GM12865 (cell line): ENCODE data around the gene OR7C1.
"Not testable (repeated sequence)": the region's sequence is repeated elsewhere in the genome, so short reads cannot be mapped to it uniquely, and the experiment has no call there.

Source experiments
- DNase-seq: peaks from one replicate; pipeline ENCODE4 v3.0.0; 2010; ENCODE audit warnings: low read depth
- H3K4me3 ChIP-seq: 2 replicates; pipeline ENCODE4 v1.5.1; 2011; ENCODE audit warnings: mild to moderate bottlenecking, low read depth, low read length, control low read depth
- TF ChIP-seq, protein P1 (sequence below): IDR thresholded peaks from 2 replicates; pipeline ENCODE4 v1.5.1; 2011; ENCODE audit warnings: low read length, control low read depth, low read depth, inconsistent platforms; ENCODE audit not compliant: insufficient read depth; ENCODE audit errors: missing control alignments

The OR7C1 gene

GRCh38 chr19:14809272-14810057 lies 25.5 kb downstream of the OR7C1 start:
- TF ChIP-seq, protein P1, sequence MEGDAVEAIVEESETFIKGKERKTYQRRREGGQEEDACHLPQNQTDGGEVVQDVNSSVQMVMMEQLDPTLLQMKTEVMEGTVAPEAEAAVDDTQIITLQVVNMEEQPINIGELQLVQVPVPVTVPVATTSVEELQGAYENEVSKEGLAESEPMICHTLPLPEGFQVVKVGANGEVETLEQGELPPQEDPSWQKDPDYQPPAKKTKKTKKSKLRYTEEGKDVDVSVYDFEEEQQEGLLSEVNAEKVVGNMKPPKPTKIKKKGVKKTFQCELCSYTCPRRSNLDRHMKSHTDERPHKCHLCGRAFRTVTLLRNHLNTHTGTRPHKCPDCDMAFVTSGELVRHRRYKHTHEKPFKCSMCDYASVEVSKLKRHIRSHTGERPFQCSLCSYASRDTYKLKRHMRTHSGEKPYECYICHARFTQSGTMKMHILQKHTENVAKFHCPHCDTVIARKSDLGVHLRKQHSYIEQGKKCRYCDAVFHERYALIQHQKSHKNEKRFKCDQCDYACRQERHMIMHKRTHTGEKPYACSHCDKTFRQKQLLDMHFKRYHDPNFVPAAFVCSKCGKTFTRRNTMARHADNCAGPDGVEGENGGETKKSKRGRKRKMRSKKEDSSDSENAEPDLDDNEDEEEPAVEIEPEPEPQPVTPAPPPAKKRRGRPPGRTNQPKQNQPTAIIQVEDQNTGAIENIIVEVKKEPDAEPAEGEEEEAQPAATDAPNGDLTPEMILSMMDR, result no peak
- DNase-seq, result no peak
- H3K4me3 ChIP-seq, result no peak overlapping the region

GRCh38 chr19:14804765-14805164 lies 30.2 kb downstream of the OR7C1 start:
- TF ChIP-seq, protein P1, result no peak
- H3K4me3 ChIP-seq, result no peak overlapping the region
- DNase-seq, result no peak

DNA sequence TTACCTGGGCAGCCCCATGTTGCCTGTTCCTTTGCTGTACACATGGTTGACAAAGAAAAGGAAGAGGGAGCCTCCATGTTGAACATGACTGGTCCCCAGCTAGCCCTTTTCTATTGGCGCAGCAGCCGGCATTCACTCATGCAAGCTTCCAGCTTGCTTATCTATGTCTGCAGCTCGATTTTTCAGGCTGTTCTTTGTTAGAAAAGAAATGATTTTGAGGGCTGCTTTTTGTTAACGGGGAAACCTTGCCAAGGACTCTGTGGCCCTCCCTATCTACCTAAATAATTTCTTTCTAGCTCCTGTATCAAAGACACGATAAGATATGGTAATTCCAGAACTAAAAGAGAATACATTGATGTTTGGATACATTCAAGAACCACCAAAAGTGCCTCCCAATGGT lies 36.2 kb downstream of the OR7C1 start:
- H3K4me3 ChIP-seq, result no peak overlapping the region
- TF ChIP-seq, protein P1, result no peak
- no peak for DNase-seq

DNA sequence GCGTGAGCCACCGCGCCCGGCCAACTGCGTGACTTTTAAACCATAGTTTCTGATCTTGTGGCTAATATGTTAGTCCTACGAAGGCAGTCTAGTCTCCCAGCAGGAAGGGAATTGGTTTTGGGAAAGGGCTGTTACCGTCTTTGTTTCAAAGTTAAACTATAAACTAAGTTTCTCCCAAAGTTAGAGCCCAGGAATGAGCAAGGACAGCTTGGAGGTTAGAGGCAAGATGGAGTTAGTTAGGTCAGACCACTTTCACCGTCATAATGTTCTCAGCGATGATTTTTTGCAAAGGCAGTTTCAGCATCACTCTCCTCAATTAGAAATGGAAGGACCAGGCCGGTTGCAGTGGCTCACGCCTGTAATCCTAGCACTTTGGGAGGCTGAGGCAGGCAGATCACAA lies 39.0 kb downstream of the OR7C1 start:
- no peak overlapping the region for H3K4me3 ChIP-seq
- no peak for DNase-seq
- TF ChIP-seq, protein P1, result no peak

- DNase-seq, result no peak
- no peak overlapping the region for H3K4me3 ChIP-seq
- TF ChIP-seq, protein P1, result no peak
Observed at GRCh38 chr19:14795078-14795721, 39.8 kb downstream of the OR7C1 start.

- not testable (repeated sequence) for H3K4me3 ChIP-seq, DNase-seq
Observed at GRCh38 chr19:14792250-14792649, 42.7 kb downstream of the OR7C1 start.

DNA sequence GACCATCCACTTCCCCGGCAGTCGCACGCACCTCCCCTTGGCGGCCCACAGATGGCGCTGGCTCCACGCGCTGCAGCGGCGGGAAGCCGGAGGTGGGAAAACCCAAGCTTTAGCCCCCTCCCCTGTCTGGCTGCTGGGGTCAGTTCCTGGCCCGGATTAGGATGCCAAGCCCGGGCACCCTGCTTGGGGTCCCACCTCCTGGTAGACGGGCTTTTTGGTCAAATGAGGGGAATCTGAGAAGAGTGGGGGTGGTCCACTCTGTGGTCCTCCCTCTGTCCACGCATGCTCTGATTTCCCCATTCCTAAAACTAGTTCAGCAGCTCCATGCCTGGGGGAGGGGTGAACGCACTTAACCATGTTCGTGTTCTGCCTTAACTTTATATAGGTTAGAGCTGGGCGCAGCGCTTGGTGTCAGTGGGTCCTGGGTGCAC lies 48.5 kb downstream of the OR7C1 start:
- DNase-seq, result peak; percentile 38
- TF ChIP-seq, protein P1, result peak; percentile 89
- no peak overlapping the region for H3K4me3 ChIP-seq

- H3K4me3 ChIP-seq, result not testable (repeated sequence)
- DNase-seq, result peak; percentile 61
Observed at GRCh38 chr19:14785102-14785793, 49.7 kb downstream of the OR7C1 start.

DNA sequence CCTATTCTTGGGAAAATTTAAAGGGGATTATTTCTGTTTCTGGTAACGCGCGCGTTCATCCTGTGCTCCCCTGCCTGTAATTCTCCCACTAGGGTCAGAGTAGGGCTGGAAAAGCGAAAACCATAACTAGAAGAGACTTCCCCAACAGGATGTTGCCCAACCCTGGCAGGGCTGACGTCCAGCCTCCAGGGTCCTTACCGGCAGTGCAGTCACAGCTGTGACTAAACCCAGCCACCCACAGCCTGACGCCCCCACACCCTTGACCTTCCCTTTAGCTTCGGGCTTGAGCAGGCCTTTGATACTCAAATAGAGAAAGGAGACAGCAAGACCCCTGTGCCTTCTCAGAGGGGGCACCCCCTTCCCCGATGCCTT lies 50.3 kb downstream of the OR7C1 start:
- H3K4me3 ChIP-seq, result not testable (repeated sequence)
- DNase-seq, result peak; percentile 72

DNA sequence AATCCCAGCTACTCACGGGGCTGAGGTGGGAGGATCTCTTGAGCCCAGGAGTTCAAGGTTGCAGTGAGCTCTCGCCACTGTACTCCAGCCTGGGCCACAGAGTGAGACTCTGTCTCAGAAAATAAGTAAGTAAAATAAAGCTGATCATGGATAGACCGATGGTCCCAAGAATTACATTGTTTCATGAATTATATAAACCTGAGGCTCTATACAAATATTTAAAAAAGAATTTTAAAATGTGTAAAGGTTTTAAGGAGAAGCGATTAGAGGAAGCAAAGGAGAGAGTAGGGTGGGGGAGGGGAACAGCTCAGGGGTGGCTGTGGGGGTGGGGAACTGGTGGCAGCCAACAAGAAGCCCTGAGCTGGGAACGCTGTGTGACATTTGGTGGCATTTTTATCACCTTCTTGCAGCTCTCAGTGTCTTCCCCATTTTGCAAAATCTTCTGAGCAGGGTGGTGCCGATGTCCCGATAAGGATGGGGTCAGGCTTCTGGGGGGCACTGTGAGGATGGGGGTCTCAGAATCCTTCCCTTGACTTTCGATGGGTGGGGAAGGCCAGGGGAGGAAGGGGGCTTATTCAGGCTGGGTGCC lies 51.5 kb downstream of the OR7C1 start:
- DNase-seq, H3K4me3 ChIP-seq: not testable (repeated sequence)
